ENCODE data around the gene CDH15. TPM values are rescaled to one million over a fixed set of nuclear protein-coding genes. Genes with fewer than 3 reads are reported as not detected.

Gene CDH15
- total and polyA plus RNA-seq, 2 of the 13 experiments (the other 11 are each of a cell fraction or from before 2014, with no cell fraction given): 0.74 to 2.2 TPM

GRCh38 chr16:89216315-89217137, 45.0 kb downstream of the CDH15 start (continued):
- TF ChIP-seq NR0B2 (CRISPR knock-in tag; IDR thresholded peaks at IDR 0.05) (no peak), ZSCAN29 (CRISPR knock-in tag; conservative IDR thresholded peaks at IDR 0.05) (peak; percentile 13; the same call in 1 of the 2 replicates), ZMYM3 (CRISPR knock-in tag; IDR thresholded peaks at IDR 0.05) (no peak), JUN (CRISPR knock-in tag; IDR thresholded peaks at IDR 0.05) (no peak), SMC3 (IDR thresholded peaks at IDR 0.05; ENCODE audit: low read length) (peak; percentile 93), ARHGAP35 (CRISPR knock-in tag; IDR thresholded peaks at IDR 0.05; ENCODE audit: borderline replicate concordance) (no peak), RNF219 (CRISPR knock-in tag; IDR thresholded peaks at IDR 0.05) (no peak), WIZ (CRISPR knock-in tag; IDR thresholded peaks at IDR 0.05) (no peak), XRCC5 (optimal IDR thresholded peaks at IDR 0.05; ENCODE audit: low read length) (peak; percentile 38), ESRRA (CRISPR knock-in tag; IDR thresholded peaks at IDR 0.05; ENCODE audit: low read depth) (0 out of 2 replicates have a peak, but pooled peaks have one; percentile 23), SNAI1 (CRISPR knock-in tag; IDR thresholded peaks at IDR 0.05; ENCODE audit: borderline replicate concordance) (no peak), MLLT10 (CRISPR knock-in tag; IDR thresholded peaks at IDR 0.05) (no peak), CEBPG (CRISPR knock-in tag; IDR thresholded peaks at IDR 0.05) (peak; percentile 67)
- TF ChIP-seq, protein P1, sequence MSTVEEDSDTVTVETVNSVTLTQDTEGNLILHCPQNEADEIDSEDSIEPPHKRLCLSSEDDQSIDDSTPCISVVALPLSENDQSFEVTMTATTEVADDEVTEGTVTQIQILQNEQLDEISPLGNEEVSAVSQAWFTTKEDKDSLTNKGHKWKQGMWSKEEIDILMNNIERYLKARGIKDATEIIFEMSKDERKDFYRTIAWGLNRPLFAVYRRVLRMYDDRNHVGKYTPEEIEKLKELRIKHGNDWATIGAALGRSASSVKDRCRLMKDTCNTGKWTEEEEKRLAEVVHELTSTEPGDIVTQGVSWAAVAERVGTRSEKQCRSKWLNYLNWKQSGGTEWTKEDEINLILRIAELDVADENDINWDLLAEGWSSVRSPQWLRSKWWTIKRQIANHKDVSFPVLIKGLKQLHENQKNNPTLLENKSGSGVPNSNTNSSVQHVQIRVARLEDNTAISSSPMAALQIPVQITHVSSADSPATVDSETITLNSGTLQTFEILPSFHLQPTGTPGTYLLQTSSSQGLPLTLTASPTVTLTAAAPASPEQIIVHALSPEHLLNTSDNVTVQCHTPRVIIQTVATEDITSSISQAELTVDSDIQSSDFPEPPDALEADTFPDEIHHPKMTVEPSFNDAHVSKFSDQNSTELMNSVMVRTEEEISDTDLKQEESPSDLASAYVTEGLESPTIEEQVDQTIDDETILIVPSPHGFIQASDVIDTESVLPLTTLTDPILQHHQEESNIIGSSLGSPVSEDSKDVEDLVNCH (CRISPR knock-in tag; IDR thresholded peaks at IDR 0.05): no peak
- TF ChIP-seq, protein P2, sequence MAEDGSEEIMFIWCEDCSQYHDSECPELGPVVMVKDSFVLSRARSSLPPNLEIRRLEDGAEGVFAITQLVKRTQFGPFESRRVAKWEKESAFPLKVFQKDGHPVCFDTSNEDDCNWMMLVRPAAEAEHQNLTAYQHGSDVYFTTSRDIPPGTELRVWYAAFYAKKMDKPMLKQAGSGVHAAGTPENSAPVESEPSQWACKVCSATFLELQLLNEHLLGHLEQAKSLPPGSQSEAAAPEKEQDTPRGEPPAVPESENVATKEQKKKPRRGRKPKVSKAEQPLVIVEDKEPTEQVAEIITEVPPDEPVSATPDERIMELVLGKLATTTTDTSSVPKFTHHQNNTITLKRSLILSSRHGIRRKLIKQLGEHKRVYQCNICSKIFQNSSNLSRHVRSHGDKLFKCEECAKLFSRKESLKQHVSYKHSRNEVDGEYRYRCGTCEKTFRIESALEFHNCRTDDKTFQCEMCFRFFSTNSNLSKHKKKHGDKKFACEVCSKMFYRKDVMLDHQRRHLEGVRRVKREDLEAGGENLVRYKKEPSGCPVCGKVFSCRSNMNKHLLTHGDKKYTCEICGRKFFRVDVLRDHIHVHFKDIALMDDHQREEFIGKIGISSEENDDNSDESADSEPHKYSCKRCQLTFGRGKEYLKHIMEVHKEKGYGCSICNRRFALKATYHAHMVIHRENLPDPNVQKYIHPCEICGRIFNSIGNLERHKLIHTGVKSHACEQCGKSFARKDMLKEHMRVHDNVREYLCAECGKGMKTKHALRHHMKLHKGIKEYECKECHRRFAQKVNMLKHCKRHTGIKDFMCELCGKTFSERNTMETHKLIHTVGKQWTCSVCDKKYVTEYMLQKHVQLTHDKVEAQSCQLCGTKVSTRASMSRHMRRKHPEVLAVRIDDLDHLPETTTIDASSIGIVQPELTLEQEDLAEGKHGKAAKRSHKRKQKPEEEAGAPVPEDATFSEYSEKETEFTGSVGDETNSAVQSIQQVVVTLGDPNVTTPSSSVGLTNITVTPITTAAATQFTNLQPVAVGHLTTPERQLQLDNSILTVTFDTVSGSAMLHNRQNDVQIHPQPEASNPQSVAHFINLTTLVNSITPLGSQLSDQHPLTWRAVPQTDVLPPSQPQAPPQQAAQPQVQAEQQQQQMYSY (CRISPR knock-in tag; IDR thresholded peaks at IDR 0.05): no peak
- TF ChIP-seq, protein P3, sequence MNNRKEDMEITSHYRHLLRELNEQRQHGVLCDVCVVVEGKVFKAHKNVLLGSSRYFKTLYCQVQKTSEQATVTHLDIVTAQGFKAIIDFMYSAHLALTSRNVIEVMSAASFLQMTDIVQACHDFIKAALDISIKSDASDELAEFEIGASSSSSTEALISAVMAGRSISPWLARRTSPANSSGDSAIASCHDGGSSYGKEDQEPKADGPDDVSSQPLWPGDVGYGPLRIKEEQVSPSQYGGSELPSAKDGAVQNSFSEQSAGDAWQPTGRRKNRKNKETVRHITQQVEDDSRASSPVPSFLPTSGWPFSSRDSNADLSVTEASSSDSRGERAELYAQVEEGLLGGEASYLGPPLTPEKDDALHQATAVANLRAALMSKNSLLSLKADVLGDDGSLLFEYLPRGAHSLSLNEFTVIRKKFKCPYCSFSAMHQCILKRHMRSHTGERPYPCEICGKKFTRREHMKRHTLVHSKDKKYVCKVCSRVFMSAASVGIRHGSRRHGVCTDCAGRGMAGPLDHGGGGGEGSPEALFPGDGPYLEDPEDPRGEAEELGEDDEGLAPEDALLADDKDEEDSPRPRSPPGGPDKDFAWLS (CRISPR knock-in tag; IDR thresholded peaks at IDR 0.05; ENCODE audit: borderline replicate concordance): 0 out of 2 replicates have a peak, but pooled peaks have one; percentile 64
- TF ChIP-seq, protein P4, sequence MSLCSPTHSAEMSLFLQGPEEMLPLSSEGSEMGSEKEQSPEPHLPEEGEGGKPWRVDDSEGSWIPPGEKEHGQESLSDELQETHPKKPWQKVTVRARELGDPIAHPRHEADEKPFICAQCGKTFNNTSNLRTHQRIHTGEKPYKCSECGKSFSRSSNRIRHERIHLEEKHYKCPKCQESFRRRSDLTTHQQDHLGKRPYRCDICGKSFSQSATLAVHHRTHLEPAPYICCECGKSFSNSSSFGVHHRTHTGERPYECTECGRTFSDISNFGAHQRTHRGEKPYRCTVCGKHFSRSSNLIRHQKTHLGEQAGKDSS (CRISPR knock-in tag; IDR thresholded peaks at IDR 0.05; ENCODE audit: borderline replicate concordance, low read depth): no peak
